ENCODE measurements around the gene IGSF21.

The IGSF21 gene

DNA sequence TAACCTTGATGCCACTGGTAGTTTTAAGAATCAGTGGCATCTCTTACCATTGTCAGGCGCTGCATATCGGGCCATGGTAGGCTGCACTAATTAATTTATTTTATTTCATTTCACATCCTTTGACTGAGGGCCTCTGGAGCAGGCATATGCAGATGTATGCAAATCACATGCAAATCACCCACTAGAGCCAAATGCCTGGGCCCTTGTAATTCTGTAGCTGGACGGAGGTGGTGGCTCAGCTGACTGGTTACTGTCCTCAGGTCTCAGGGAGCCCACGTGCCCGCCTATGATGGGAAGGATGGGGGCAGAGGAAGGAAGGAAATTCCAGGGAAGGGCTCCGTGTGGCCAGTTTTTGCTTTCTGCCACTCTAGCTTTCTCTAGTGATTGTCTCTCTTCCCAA is 122.7 kb downstream of the IGSF21 start:
- no peaks in the 10 kb centered on the region; the same call in 1 of the 2 replicates for H3K9me3 ChIP-seq
- no peak for DNase-seq (ENCODE audit: low spot score in 2 of 2)
- no peaks in the 10 kb centered on the region for H3K4me1 ChIP-seq
- in situ Hi-C loops (cut with MboI; ENCODE audit: low sequenced_read_pairs) = no loop called here
- no peak overlapping the region for H3K4me3 ChIP-seq
- 0 out of 2 replicates have a peak, but pooled peaks cover 4% of the 10 kb centered on the region for H3K27me3 ChIP-seq (ENCODE audit: low read depth)
- H3K36me3 ChIP-seq (replicated peaks) = no peaks in the 10 kb centered on the region

DNA sequence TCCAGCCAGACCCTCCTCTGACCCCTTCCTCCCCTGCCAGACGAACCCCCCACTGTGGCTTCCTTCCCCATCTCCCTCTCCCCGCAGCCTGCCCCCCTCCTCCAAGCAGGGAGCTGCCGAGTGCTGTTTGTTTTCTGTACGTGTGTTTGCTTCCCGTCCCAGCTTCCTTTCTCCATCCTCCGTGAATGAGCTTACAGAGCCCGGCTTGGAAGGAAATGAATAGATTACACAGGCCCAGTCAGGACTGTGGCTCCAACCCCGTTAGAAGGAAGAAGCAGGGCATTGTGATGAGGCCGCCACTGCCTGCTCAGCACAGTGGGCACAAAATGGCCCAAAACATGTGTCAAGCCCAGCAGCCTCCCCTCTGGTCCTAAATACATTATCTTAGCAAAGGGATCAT is 123.2 kb downstream of the IGSF21 start:
- no peak for DNase-seq (ENCODE audit: low spot score in 2 of 2)
- Histone ChIP-seq H3K9me3 (no peaks in the 10 kb centered on the region; the same call in 1 of the 2 replicates), H3K27me3 (ENCODE audit: low read depth) (no peaks in the 10 kb centered on the region), H3K4me3 (no peak overlapping the region), H3K36me3 (replicated peaks) (no peaks in the 10 kb centered on the region), H3K4me1 (no peaks in the 10 kb centered on the region)
- in situ Hi-C loops (cut with MboI; ENCODE audit: low sequenced_read_pairs) = no loop called here

DNA sequence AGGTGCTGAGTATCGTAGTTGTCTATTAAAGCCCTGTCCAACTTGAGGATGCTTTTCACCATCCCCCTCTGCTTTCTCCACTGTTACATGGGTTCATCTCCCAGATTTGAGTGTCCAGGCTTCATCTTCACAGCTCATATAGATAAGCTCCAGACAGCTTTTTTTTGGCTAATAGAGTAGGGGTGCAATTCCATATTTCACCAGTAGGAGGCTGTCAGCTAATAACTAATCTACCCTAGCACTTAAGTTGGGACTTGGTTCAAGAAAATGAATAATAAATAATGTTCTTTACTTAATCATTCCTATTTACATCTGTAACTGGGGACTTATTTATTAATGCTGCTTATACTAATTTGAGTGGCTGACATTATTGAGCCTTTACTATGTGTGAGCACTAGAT is 124.5 kb downstream of the IGSF21 start:
- Histone ChIP-seq H3K36me3 (replicated peaks) (no peaks in the 10 kb centered on the region), H3K9me3 (no peaks in the 10 kb centered on the region; the same call in 1 of the 2 replicates), H3K27me3 (ENCODE audit: low read depth) (no peaks in the 10 kb centered on the region), H3K4me3 (no peak overlapping the region), H3K4me1 (no peaks in the 10 kb centered on the region)
- in situ Hi-C loops (cut with MboI; ENCODE audit: low sequenced_read_pairs) = no loop called here
- no peak for DNase-seq (ENCODE audit: low spot score in 2 of 2)

DNA sequence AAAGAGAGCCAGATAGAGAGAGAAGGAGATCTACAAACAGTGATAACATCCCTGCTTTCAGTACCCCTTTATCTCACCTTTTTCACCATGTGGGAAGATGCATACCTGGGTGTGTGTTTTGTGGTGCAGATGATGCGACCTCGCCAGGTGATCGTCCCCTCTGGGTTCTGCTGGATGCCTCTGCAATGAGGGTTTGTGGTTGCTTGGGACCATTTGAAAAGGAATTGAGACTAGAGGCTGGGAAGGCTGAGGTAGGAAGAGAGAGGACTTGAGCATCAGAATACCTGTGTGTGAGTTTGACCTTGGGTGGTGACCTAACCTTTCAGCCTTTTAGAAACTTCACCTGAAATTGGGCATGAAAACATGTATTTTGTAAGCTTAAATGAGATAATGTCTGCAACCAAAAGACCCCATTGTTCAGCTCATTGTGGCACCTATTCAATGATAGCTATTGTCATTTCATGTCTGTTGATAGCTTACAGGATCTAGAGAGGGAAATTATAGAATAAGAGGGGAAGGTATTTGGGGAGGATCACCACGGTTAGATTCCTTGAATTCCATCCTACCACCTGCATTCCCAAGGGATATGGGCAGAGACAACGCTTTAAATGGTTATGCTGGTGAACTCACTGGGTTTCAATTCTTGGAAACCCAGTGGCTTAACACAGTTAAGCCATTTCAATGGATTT is 125.7 kb downstream of the IGSF21 start:
- no peak for DNase-seq (ENCODE audit: low spot score in 2 of 2)
- Histone ChIP-seq H3K4me3 (no peak overlapping the region), H3K36me3 (replicated peaks) (no peaks in the 10 kb centered on the region), H3K9me3 (no peaks in the 10 kb centered on the region; the same call in 1 of the 2 replicates), H3K27me3 (ENCODE audit: low read depth) (0 out of 2 replicates have a peak, but pooled peaks cover 3% of the 10 kb centered on the region), H3K4me1 (no peaks in the 10 kb centered on the region)
- in situ Hi-C loops (cut with MboI; ENCODE audit: low sequenced_read_pairs) = no loop called here

DNA sequence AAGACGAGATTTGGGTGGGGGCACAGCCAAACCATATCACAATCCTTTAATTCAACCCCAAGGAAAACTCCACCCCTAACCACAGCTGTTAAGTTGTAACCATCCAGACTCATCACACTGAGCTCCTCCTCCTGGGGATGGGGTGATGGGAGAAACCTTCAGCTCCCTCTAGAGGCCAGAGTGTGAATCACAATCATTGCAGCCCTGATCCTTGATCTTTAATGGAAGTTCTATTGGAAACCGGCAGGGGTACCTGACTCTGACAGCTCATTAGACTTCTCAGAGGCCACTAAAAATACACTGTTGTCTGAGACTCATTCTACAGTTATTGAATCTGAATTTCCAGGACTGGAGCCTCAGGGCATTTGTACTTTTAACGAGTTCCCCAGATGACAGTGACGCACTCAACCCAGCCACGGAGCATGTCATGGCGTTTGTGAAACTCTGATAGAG is 127.2 kb downstream of the IGSF21 start:
- Histone ChIP-seq H3K9me3 (no peaks in the 10 kb centered on the region; the same call in 1 of the 2 replicates), H3K4me1 (no peaks in the 10 kb centered on the region), H3K27me3 (ENCODE audit: low read depth) (0 out of 2 replicates have a peak, but pooled peaks cover 3% of the 10 kb centered on the region), H3K4me3 (no peak overlapping the region), H3K36me3 (replicated peaks) (no peaks in the 10 kb centered on the region)
- peak; percentile 57 to 75 for DNase-seq (ENCODE audit: low spot score in 2 of 2)
- in situ Hi-C loops (cut with MboI; ENCODE audit: low sequenced_read_pairs) = no loop called here

DNA sequence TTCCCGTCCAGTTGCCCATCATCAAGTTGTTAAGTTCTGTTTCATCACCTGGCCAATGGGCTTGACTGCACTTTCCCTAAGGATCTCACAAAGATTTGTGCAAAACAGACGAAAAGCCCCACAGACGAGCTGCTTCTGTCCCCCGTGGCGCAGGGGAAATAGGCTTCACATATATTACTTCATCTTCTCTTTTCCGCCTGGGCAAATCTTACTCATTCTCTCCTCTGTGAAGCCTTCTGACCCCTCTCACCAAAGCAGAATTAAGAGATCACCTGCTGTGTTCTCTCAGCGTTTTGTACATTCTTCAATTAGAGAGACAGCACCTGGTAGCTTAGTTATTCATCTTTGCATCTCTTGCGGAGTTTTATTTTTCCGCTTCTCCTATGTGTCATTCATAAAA is 129.8 kb downstream of the IGSF21 start:
- H3K4me1 ChIP-seq = no peaks in the 10 kb centered on the region
- in situ Hi-C loops (cut with MboI; ENCODE audit: low sequenced_read_pairs) = no loop called here
- no peak for DNase-seq (ENCODE audit: low spot score in 2 of 2)
- peaks cover 3% of the 10 kb centered on the region; the same call in 1 of the 2 replicates for H3K27me3 ChIP-seq (ENCODE audit: low read depth)
- no peak overlapping the region for H3K4me3 ChIP-seq
- no peaks in the 10 kb centered on the region for H3K36me3 ChIP-seq (replicated peaks)
- H3K9me3 ChIP-seq = no peaks in the 10 kb centered on the region

DNA sequence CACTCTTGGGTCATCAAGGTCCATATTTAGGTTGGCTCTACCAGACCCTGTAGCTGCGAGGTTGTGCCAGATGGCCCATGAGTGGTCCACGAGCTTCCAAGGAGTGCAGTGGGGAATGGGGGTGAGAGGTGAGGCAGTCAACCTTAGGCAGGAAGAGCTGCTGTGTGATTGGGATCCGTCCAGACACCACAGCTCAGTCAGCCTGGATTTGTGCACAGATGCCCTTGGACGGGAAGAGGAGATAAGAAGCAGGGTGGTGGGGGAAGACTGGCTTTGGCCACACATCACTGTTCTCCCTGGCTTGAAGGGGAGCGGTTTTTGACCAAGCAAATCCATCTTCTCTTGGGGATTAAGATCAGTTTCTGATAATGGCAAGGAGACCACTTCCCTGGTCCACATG is 130.6 kb downstream of the IGSF21 start:
- Histone ChIP-seq H3K4me1 (no peaks in the 10 kb centered on the region), H3K27me3 (ENCODE audit: low read depth) (peaks cover 6% of the 10 kb centered on the region; the same call in 1 of the 2 replicates), H3K36me3 (replicated peaks) (no peaks in the 10 kb centered on the region), H3K4me3 (no peak overlapping the region), H3K9me3 (no peaks in the 10 kb centered on the region)
- no peak for DNase-seq (ENCODE audit: low spot score in 2 of 2)
- in situ Hi-C loops (cut with MboI; ENCODE audit: low sequenced_read_pairs) = no loop called here

DNA sequence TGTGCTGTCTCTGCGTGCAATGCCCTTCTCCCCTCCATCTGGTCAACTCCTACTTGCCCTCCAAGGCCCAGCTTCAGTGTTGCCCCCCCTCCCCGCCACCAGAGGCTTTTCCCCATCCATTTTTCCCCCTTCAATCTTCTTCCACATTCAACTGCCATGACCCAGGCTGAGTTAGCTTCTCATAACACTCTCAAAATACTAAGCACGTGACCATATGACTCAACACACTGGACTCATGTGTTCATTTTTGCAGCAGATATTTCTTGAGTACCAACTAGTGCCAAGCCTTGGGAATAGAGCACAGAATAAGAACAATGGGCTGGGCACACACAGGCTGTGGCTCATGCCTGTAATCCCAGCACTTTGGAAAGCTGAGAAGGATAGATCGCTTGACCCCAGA is 132.1 kb downstream of the IGSF21 start:
- Histone ChIP-seq H3K4me1 (no peaks in the 10 kb centered on the region), H3K9me3 (no peaks in the 10 kb centered on the region), H3K27me3 (ENCODE audit: low read depth) (peaks cover 9% of the 10 kb centered on the region; the same call in 1 of the 2 replicates), H3K36me3 (replicated peaks) (no peaks in the 10 kb centered on the region), H3K4me3 (no peak overlapping the region)
- DNase-seq (ENCODE audit: low spot score in 2 of 2) = no peak
- in situ Hi-C loops (cut with MboI; ENCODE audit: low sequenced_read_pairs) = no loop called here

DNA sequence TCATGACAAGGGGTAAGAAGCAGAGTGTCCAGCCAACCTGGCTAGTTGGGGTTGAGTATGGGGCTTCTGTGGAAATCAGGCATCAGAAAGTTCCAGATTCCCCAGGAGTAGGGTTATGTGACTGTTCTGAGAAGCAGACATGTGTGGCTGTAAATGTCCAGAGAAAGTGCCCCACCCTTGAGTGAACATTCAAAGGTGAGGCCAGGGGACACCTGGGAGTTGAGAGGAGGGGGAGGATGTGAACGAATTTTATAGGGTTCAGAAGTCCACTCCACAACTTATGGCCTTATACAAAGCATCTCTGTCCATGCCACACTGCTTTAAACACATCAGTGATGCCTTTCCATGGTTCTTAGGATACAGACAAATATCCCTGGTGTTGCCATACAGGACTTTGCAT is 133.3 kb downstream of the IGSF21 start:
- no peak for DNase-seq (ENCODE audit: low spot score in 2 of 2)
- in situ Hi-C loops (cut with MboI; ENCODE audit: low sequenced_read_pairs) = no loop called here
- Histone ChIP-seq H3K27me3 (ENCODE audit: low read depth) (peaks cover 11% of the 10 kb centered on the region; the same call in 1 of the 2 replicates), H3K4me3 (no peak overlapping the region), H3K9me3 (no peaks in the 10 kb centered on the region), H3K36me3 (replicated peaks) (no peaks in the 10 kb centered on the region), H3K4me1 (no peaks in the 10 kb centered on the region)

DNA sequence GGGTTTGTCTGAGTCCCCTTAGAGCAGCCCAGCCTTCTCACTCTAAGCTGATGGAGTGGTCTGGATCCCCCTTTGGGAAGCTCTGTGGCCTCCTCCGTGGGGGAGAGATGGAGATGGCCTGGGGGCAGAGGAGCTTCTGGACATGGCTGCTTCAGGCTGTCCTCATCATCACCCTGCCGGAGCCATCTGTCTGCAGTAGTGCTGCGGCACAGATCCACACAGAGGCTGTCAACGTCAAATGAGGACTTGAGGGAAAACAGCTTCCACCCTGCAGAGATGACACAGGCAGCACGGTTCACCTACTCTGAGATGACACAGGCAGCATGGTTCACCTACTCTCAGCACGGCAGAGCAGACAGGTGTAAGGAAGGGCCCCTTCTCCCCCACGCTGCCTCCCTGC is 134.3 kb downstream of the IGSF21 start:
- no peaks in the 10 kb centered on the region for H3K4me1 ChIP-seq
- no peak for DNase-seq (ENCODE audit: low spot score in 2 of 2)
- in situ Hi-C loops (cut with MboI; ENCODE audit: low sequenced_read_pairs) = no loop called here
- H3K36me3 ChIP-seq (replicated peaks) = no peaks in the 10 kb centered on the region
- no peak overlapping the region for H3K4me3 ChIP-seq
- H3K27me3 ChIP-seq (ENCODE audit: low read depth) = peaks cover 11% of the 10 kb centered on the region; the same call in 1 of the 2 replicates
- no peaks in the 10 kb centered on the region for H3K9me3 ChIP-seq

DNA sequence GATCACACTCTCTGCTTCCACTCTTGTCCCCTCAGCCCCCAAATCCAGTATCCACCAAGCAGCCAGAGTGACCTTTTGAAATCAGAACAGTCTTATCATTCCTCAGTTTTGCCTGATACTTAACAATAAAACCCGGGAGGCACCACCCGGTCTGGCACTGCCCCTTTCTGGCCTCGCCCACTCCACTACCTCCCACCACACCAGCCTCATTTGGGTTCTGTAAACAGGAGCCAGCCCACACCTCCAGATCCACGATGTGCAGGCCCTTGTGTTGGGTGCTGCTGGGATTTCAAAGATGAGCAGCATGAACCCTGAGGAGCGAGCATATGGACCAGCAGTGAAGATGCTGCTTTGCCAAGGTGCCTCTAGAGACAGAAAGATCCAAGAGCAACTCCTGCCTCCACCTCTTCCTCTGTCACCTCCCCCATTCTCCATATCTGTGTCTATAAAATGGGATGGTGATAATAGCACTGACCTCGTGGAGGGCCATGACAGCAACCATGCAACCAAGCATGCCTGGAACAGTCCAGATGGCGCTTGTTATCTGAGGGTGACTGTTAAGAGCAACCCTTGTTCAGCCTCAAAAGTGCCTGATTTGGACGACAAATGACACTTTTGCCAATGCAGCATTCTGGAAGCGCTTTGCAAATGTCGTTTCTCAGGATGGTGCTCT is 136.0 kb downstream of the IGSF21 start:
- Histone ChIP-seq H3K4me1 (no peaks in the 10 kb centered on the region), H3K36me3 (replicated peaks) (no peaks in the 10 kb centered on the region), H3K9me3 (no peaks in the 10 kb centered on the region), H3K4me3 (no peak overlapping the region), H3K27me3 (ENCODE audit: low read depth) (peaks cover 8% of the 10 kb centered on the region; the same call in 1 of the 2 replicates)
- in situ Hi-C loops (cut with MboI; ENCODE audit: low sequenced_read_pairs) = no loop called here
- DNase-seq (ENCODE audit: low spot score in 2 of 2) = no peak

DNA sequence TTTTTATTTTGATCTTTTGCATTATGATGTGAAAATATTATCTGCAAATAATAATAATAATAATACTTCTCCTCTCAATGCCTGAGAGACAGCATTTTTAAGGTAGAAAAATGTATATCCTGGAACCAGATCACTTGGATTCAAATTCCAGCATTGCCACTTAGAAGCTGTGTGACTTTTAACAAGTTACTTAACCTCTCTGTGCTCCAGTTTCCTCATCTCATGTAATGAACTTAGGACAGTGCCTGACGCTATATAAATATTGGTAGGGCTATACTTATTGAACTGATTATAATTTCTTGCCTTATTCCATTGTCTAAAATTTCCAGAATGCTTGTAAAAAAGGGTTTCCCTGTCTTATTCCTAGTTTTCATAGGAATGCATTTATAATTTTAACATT is 137.2 kb downstream of the IGSF21 start:
- H3K4me3 ChIP-seq = no peak overlapping the region

DNA sequence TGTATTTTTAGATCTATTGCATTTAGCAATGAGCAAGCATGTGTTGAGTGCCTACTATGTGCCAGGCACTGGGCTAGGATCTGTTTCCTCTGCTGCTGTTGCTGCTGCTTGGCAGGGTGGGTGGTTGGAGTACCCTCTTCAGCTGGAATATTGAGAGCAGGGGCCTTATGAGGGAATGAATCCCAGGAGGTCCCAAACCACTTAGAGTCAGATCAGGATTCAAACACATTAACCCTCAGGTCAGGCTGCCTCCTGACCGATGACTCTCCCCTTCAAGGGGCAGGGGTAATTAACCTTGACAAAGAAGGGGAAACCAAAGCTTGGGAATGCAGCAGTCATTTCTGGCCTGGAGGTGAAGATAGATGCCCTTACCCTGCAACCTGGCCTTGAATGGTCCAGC is 138.0 kb downstream of the IGSF21 start:
- H3K4me3 ChIP-seq = no peak overlapping the region
- H3K4me1 ChIP-seq = no peaks in the 10 kb centered on the region
- DNase-seq (ENCODE audit: low spot score in 2 of 2) = no peak
- H3K36me3 ChIP-seq (replicated peaks) = no peaks in the 10 kb centered on the region
- in situ Hi-C loops (cut with MboI; ENCODE audit: low sequenced_read_pairs) = no loop called here
- no peaks in the 10 kb centered on the region for H3K9me3 ChIP-seq
- H3K27me3 ChIP-seq (ENCODE audit: low read depth) = peaks cover 8% of the 10 kb centered on the region; the same call in 1 of the 2 replicates

More for the DNA sequence above, 137.2 kb downstream of the IGSF21 start:
- Histone ChIP-seq H3K36me3 (replicated peaks) (no peaks in the 10 kb centered on the region), H3K27me3 (ENCODE audit: low read depth) (peaks cover 8% of the 10 kb centered on the region; the same call in 1 of the 2 replicates), H3K4me1 (no peaks in the 10 kb centered on the region), H3K9me3 (no peaks in the 10 kb centered on the region)
- in situ Hi-C loops (cut with MboI; ENCODE audit: low sequenced_read_pairs) = no loop called here
- DNase-seq (ENCODE audit: low spot score in 2 of 2) = no peak

DNA sequence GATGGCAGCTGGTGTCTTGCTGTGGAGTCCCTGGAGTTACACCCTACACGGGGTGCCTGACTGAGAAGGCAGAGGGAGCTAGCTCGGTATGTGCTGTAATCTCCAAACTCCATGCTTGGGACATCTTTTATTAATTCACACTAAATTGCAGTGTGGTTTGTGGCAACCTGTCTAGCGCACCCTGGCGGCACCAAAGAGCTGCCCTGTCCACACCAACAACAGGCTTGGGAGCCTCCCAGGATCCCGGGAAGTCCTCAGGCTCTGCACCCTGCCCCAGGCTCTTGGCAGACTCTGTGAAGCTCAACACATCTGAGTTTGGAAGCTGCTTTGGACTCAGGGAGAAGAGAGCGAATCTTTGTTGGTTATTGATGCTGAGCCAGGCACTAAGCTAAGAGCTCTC is 138.9 kb downstream of the IGSF21 start:
- peaks cover 8% of the 10 kb centered on the region; the same call in 1 of the 2 replicates for H3K27me3 ChIP-seq (ENCODE audit: low read depth)
- in situ Hi-C loops (cut with MboI; ENCODE audit: low sequenced_read_pairs) = no loop called here
- no peaks in the 10 kb centered on the region for H3K9me3 ChIP-seq
- DNase-seq (ENCODE audit: low spot score in 2 of 2) = peak in 1 of 2 experiments; percentile 20
- no peak overlapping the region for H3K4me3 ChIP-seq
- no peaks in the 10 kb centered on the region for H3K36me3 ChIP-seq (replicated peaks)
- no peaks in the 10 kb centered on the region for H3K4me1 ChIP-seq

All from HAP-1 (cell line).